Hepatocyte (in vitro differentiated cells): ENCODE data around the gene PRSS22. TPM values are rescaled to one million over a fixed set of nuclear protein-coding genes. Genes with fewer than 3 reads are reported as not detected.

Experiments
- DNase-seq: peaks from one replicate; pipeline ENCODE4 v3.0.0-alpha.2; 2016; ENCODE audit warnings: low spot score
- H2AFZ ChIP-seq: fragments of 200-600 bp; sonication (generic); 2 replicates; pipeline ENCODE4 v1.6.0; 2016; ENCODE audit warnings: antibody characterized with exemption, mild to moderate bottlenecking
- H3K27ac ChIP-seq: fragments of 200-600 bp; sonication (generic); 2 replicates; pipeline ENCODE4 v1.5.1; 2016; ENCODE audit warnings: mild to moderate bottlenecking
- H3K27me3 ChIP-seq: fragments of 200-600 bp; sonication (generic); 2 replicates; pipeline ENCODE4 v1.6.1; 2016
- H3K36me3 ChIP-seq: fragments of 200-600 bp; sonication (generic); replicated peaks from 2 replicates; pipeline ENCODE4 v1.5.1; 2016; ENCODE audit warnings: low read depth; ENCODE audit not compliant: insufficient read depth
- H3K4me1 ChIP-seq: fragments of 200-600 bp; sonication (generic); 2 replicates; pipeline ENCODE4 v1.5.1; 2016; ENCODE audit warnings: mild to moderate bottlenecking, moderate library complexity; ENCODE audit not compliant: insufficient read depth
- H3K4me2 ChIP-seq: fragments of 200-600 bp; sonication (generic); 2 replicates; pipeline ENCODE4 v1.6.0; 2016
- H3K4me3 ChIP-seq: fragments of 200-600 bp; sonication (generic); 2 replicates; pipeline ENCODE4 v1.5.1; 2016; ENCODE audit warnings: mild to moderate bottlenecking
- H3K79me2 ChIP-seq: fragments of 200-600 bp; sonication (generic); 2 replicates; pipeline ENCODE4 v1.6.0; 2017; ENCODE audit warnings: mild to moderate bottlenecking
- H3K9me2 ChIP-seq: fragments of 200-600 bp; sonication (generic); replicated peaks from 2 replicates; pipeline ENCODE4 v1.6.0; 2017; ENCODE audit warnings: mild to moderate bottlenecking; ENCODE audit not compliant: insufficient read depth
- H3K9me3 ChIP-seq: fragments of 200-600 bp; sonication (generic); 2 replicates; pipeline ENCODE4 v1.5.1; 2016; ENCODE audit warnings: low read depth, mild to moderate bottlenecking
- H4K20me1 ChIP-seq: fragments of 200-600 bp; sonication (generic); 2 replicates; pipeline ENCODE4 v1.6.0; 2016; ENCODE audit warnings: mild to moderate bottlenecking; ENCODE audit not compliant: insufficient read depth, poor library complexity, severe bottlenecking
- CTCF ChIP-seq: fragments of 200-600 bp; sonication (generic); IDR thresholded peaks from 2 replicates; pipeline ENCODE4 v1.5.1; 2016; ENCODE audit warnings: antibody characterized with exemption, mild to moderate bottlenecking; ENCODE audit not compliant: poor library complexity
- EZH2 ChIP-seq: fragments of 200-600 bp; sonication (generic); IDR thresholded peaks from 2 replicates; pipeline ENCODE4 v1.6.1; 2016; ENCODE audit warnings: antibody characterized with exemption, mild to moderate bottlenecking, borderline replicate concordance
- EZH2phosphoT487 ChIP-seq: fragments of 200-600 bp; sonication (generic); IDR thresholded peaks from one replicate; pipeline ENCODE4 v1.6.1; 2018; ENCODE audit warnings: antibody characterized with exemption, mild to moderate bottlenecking, low read depth, moderate library complexity; ENCODE audit not compliant: unreplicated experiment, severe bottlenecking
- WGBS: methylation state at CpG from one replicate; pipeline ENCODE4 v1.1.6; 2016; ENCODE audit warnings: low lambda C conversion rate; ENCODE audit errors: missing lambda C conversion rate; 5-methylcytosine and 5-hydroxymethylcytosine counted together
- polyA plus RNA-seq: library from polyadenylated mRNA; unstranded; fragments of >200 nt; fragmentation: Nextera tagmentation; extraction: Ambion mirVana; gene quantifications from 2 replicates; pipeline ENCODE4 v1.2.1, GENCODE V29; 2016
- total RNA-seq: library from RNA; depleted of rRNA; stranded (reverse); fragments of >200 nt; gene quantifications from 2 replicates; pipeline ENCODE4 v1.2.3, GENCODE V29; 2014

PRSS22 gene
- total and polyA plus RNA-seq, 2 experiments from 2014 or later = 60.2 to 66.3 TPM

- Histone ChIP-seq H3K9me2 (no peaks in the 10 kb centered on the region), H3K27me3 (no peaks in the 10 kb centered on the region), H3K79me2 (no peaks in the 10 kb centered on the region), H3K4me3 (no peak overlapping the region), H3K9me3 (no peaks in the 10 kb centered on the region), H4K20me1 (no peaks in the 10 kb centered on the region), H2AFZ (no peak overlapping the region), H3K27ac (no peak overlapping the region), H3K4me1 (peaks cover 6% of the 10 kb centered on the region), H3K4me2 (no peak overlapping the region), H3K36me3 (no peaks in the 10 kb centered on the region)
- DNase-seq = no peak
- WGBS = 65% methylated on average over 4 of the region's 4 CpGs
- TF ChIP-seq EZH2 = no peak
- no peak for TF ChIP-seq EZH2phosphoT487
- TF ChIP-seq CTCF = no peak
Measured at GRCh38 chr16:2865651-2866050, 7.7 kb upstream of the PRSS22 start.

- Histone ChIP-seq H3K4me2 (no peak overlapping the region), H3K9me2 (no peaks in the 10 kb centered on the region), H3K4me3 (no peak overlapping the region), H3K79me2 (peaks cover 6% of the 10 kb centered on the region), H3K27ac (no peak overlapping the region), H3K36me3 (no peaks in the 10 kb centered on the region), H3K27me3 (no peaks in the 10 kb centered on the region), H4K20me1 (no peaks in the 10 kb centered on the region), H3K4me1 (no peaks in the 10 kb centered on the region), H3K9me3 (no peaks in the 10 kb centered on the region), H2AFZ (no peak overlapping the region)
- TF ChIP-seq EZH2 (no peak), CTCF (no peak), EZH2phosphoT487 (no peak)
- WGBS = 78% methylated on average over 8 of the region's 8 CpGs
- peak; percentile 27 for DNase-seq
Measured at GRCh38 chr16:2860826-2861567, 3.0 kb upstream of the PRSS22 start.

- no peak for TF ChIP-seq EZH2
- no peak for TF ChIP-seq EZH2phosphoT487
- no peak for TF ChIP-seq CTCF
- H3K79me2 ChIP-seq = peaks cover 6% of the 10 kb centered on the region
- H3K9me3 ChIP-seq = no peaks in the 10 kb centered on the region
- H4K20me1 ChIP-seq = no peaks in the 10 kb centered on the region
- no peak overlapping the region for H3K4me3 ChIP-seq
- no peak for DNase-seq
- H3K27ac ChIP-seq = no peak overlapping the region
- no peak overlapping the region for H2AFZ ChIP-seq
- no peaks in the 10 kb centered on the region for H3K36me3 ChIP-seq
- WGBS = 93% methylated on average over 10 of the region's 10 CpGs
- H3K9me2 ChIP-seq = no peaks in the 10 kb centered on the region
- H3K4me2 ChIP-seq = no peak overlapping the region
- no peaks in the 10 kb centered on the region for H3K27me3 ChIP-seq
- no peaks in the 10 kb centered on the region for H3K4me1 ChIP-seq
Measured at GRCh38 chr16:2859686-2860265, 1.8 kb upstream of the PRSS22 start.
